OCI-LY7 (cell line): ENCODE data around the gene SCYL2. TPM values are rescaled to one million over a fixed set of nuclear protein-coding genes. Genes with fewer than 3 reads are reported as not detected.

Experiments used
- BruUV-seq: library from RNA; stranded (reverse); fragments of 400-500 nt; replicated peaks from 2 replicates; lab custom pipeline; 2021; lab: Mats Ljungman, UMichigan
- CTCF ChIA-PET: fragments of 300-600 bp; sonication (Branson Sonifier 250); formaldehyde crosslinking; loops from one replicate; lab custom pipeline; 2022; ENCODE audit warnings: antibody characterized with exemption; ENCODE audit not compliant: unreplicated experiment; lab: Charles Lee
- POLR2A ChIA-PET: fragments of 300-600 bp; sonication (Branson Sonifier 250); formaldehyde crosslinking; loops from one replicate; lab custom pipeline; 2022; ENCODE audit warnings: antibody characterized with exemption; lab: Charles Lee
- DNase-seq: peaks from one replicate; pipeline ENCODE4 v3.0.0-alpha.2; 2015; ENCODE audit warnings: low spot score
- H2AFZ ChIP-seq: fragments of 200-600 bp; sonication (generic), shearing (Covaris generic); 2 replicates; pipeline ENCODE4 v1.6.1; 2014; ENCODE audit warnings: mild to moderate bottlenecking, antibody characterized with exemption, low read length, moderate library complexity
- H3K27ac ChIP-seq: fragments of 200-600 bp; sonication (generic); 2 replicates; pipeline ENCODE4 v1.5.1; 2014; ENCODE audit warnings: mixed run types, low read depth, mild to moderate bottlenecking, moderate library complexity, low read length, inconsistent platforms; ENCODE audit not compliant: poor library complexity, severe bottlenecking
- H3K36me3 ChIP-seq: fragments of 200-600 bp; sonication (generic); 2 replicates; pipeline ENCODE4 v1.6.1; 2014; ENCODE audit warnings: mild to moderate bottlenecking, antibody characterized with exemption, low read length, moderate library complexity, mixed read lengths; ENCODE audit not compliant: insufficient read depth
- H3K4me1 ChIP-seq: fragments of 200-600 bp; sonication (generic); 2 replicates; pipeline ENCODE4 v1.5.1; 2014; ENCODE audit warnings: mild to moderate bottlenecking, low read length; ENCODE audit not compliant: insufficient read depth, poor library complexity, severe bottlenecking
- H3K4me2 ChIP-seq: fragments of 200-600 bp; sonication (generic); 2 replicates; pipeline ENCODE4 v1.6.1; 2014; ENCODE audit warnings: mild to moderate bottlenecking, low read length
- H3K4me3 ChIP-seq: fragments of 200-600 bp; sonication (generic); 2 replicates; pipeline ENCODE4 v1.5.1; 2014; ENCODE audit warnings: mild to moderate bottlenecking, low read depth, low read length; ENCODE audit not compliant: poor library complexity, severe bottlenecking
- H3K79me2 ChIP-seq: fragments of 200-600 bp; sonication (generic); 2 replicates; pipeline ENCODE4 v1.6.1; 2016; ENCODE audit warnings: low read depth, mild to moderate bottlenecking, low read length, moderate library complexity, mixed read lengths; ENCODE audit not compliant: insufficient read depth
- H3K9me2 ChIP-seq: fragments of 200-600 bp; sonication (generic); 2 replicates; pipeline ENCODE4 v1.6.1; 2016; ENCODE audit warnings: mild to moderate bottlenecking, low read length, mixed read lengths; ENCODE audit not compliant: insufficient read depth
- H3K9me3 ChIP-seq: fragments of 200-600 bp; sonication (generic); 2 replicates; pipeline ENCODE4 v1.6.1; 2014; ENCODE audit warnings: mild to moderate bottlenecking, mixed run types, low read length, mixed read lengths
- H4K20me1 ChIP-seq: fragments of 200-600 bp; sonication (generic); 2 replicates; pipeline ENCODE4 v1.6.1; 2014; ENCODE audit warnings: mild to moderate bottlenecking, antibody characterized with exemption, low read length, moderate library complexity, mixed read lengths; ENCODE audit not compliant: insufficient read depth
- EZH2phosphoT487 ChIP-seq: fragments of 200-600 bp; sonication (generic); IDR thresholded peaks from 2 replicates; pipeline ENCODE4 v1.6.1; 2018; ENCODE audit warnings: low read depth, borderline replicate concordance, mild to moderate bottlenecking, mixed run types, antibody characterized with exemption, low read length, moderate library complexity, mixed read lengths
- intact Hi-C: fragments of 100-400 bp; cut with micrococcal nuclease; formaldehyde crosslinking; loops from one replicate; pipeline ENCODE4 v1.10.0; 2022; ENCODE audit not compliant: unreplicated experiment
- total RNA-seq, 2 experiments: library from RNA; depleted of rRNA in 1 of 2; stranded (reverse); fragments of >200 nt in 1 of 2; shearing (Covaris generic) in 1 of 2; gene quantifications; 2 replicates each; pipeline ENCODE4 v1.2.3, GENCODE V29; 2014 to 2022
- TF ChIP-seq, protein P1 (sequence below): fragments of 200-600 bp; sonication (generic); conservative IDR thresholded peaks from 2 replicates; pipeline ENCODE4 v1.5.1; 2014; ENCODE audit warnings: mild to moderate bottlenecking, antibody characterized with exemption, low read length, moderate library complexity, mixed read lengths

SCYL2 gene
- total RNA-seq, 2 experiments from 2014 or later, result 13.9 to 30.7 TPM

DNA sequence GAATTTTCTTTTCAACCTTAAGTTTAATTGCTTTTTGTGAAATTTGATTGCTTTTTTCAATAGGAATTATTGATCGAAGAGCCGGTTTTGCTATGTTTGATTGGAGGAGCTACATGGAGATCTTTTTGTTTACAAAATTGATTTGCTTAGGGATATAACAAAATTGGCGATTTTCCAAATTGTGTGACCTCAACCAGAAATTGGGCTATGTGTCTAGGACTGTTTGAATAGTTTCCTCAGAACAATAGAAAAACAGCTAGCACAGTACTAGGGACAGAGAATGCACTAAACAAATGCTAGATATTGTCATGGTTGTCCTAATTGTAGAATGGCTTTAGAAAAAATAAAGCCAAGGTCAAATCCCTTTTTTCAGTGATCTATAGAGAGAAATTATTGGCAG lies 92.3 kb downstream of the SCYL2 start:
- no peaks in the 10 kb centered on the region for H3K9me3 ChIP-seq
- TF ChIP-seq, protein P1, sequence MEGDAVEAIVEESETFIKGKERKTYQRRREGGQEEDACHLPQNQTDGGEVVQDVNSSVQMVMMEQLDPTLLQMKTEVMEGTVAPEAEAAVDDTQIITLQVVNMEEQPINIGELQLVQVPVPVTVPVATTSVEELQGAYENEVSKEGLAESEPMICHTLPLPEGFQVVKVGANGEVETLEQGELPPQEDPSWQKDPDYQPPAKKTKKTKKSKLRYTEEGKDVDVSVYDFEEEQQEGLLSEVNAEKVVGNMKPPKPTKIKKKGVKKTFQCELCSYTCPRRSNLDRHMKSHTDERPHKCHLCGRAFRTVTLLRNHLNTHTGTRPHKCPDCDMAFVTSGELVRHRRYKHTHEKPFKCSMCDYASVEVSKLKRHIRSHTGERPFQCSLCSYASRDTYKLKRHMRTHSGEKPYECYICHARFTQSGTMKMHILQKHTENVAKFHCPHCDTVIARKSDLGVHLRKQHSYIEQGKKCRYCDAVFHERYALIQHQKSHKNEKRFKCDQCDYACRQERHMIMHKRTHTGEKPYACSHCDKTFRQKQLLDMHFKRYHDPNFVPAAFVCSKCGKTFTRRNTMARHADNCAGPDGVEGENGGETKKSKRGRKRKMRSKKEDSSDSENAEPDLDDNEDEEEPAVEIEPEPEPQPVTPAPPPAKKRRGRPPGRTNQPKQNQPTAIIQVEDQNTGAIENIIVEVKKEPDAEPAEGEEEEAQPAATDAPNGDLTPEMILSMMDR, result no peak
- TF ChIP-seq EZH2phosphoT487, result no peak
- POLR2A ChIA-PET, result interaction anchor here (0.6 to 0.7 kb wide), 3 partner anchors 36 to 376 kb away, joined by 3 to 5 read pairs (median 4); no protein-coding TSS in a partner anchor
- BruUV-seq, result no TSS peak
- no peak overlapping the region for H3K4me3 ChIP-seq
- no peak overlapping the region for H3K4me2 ChIP-seq
- H3K79me2 ChIP-seq, result no peaks in the 10 kb centered on the region
- CTCF ChIA-PET, result no interaction called here
- no peak overlapping the region for H3K27ac ChIP-seq
- no peaks in the 10 kb centered on the region for H3K9me2 ChIP-seq
- no peak for DNase-seq
- intact Hi-C loops, result loop anchor here (5.0 kb wide), 1 partner anchor 313 kb away; no protein-coding TSS in a partner anchor
- no peak overlapping the region for H2AFZ ChIP-seq
- H3K4me1 ChIP-seq, result no peaks in the 10 kb centered on the region
- H3K36me3 ChIP-seq, result no peaks in the 10 kb centered on the region
- no peaks in the 10 kb centered on the region for H4K20me1 ChIP-seq

DNA sequence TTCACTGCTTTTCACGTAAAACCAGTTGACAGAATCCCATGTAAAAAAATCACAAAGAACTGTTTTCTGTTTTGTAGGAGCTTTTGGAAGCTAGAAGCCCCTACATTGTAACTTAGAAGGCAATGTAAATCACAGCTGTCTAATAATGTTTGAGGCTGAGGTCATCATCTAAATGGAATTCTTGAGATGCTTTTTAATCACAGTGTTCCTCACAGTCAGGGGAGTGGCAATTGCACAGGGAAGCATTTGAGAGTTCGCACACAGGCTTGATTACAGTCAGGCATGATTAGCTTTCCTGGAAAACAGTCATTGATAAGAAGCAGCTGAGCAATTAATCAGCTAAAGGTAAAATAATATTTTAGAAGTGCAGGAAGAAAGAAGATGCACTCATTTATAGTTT lies 92.8 kb downstream of the SCYL2 start:
- no peaks in the 10 kb centered on the region for H3K79me2 ChIP-seq
- no peak overlapping the region for H3K4me3 ChIP-seq
- H3K4me2 ChIP-seq, result no peak overlapping the region
- H3K36me3 ChIP-seq, result no peaks in the 10 kb centered on the region
- H4K20me1 ChIP-seq, result no peaks in the 10 kb centered on the region
- DNase-seq, result no peak
- no peaks in the 10 kb centered on the region for H3K9me3 ChIP-seq
- H2AFZ ChIP-seq, result no peak overlapping the region
- no peaks in the 10 kb centered on the region for H3K4me1 ChIP-seq
- intact Hi-C loops, result loop anchor here (5.0 kb wide), 1 partner anchor 312 kb away; no protein-coding TSS in a partner anchor
- TF ChIP-seq EZH2phosphoT487, result no peak
- TF ChIP-seq, protein P1, result no peak
- CTCF ChIA-PET, result no interaction called here
- no peak overlapping the region for H3K27ac ChIP-seq
- POLR2A ChIA-PET, result interaction anchor here (0.5 to 0.7 kb wide), 2 partner anchors 92 to 481 kb away, joined by 3 read pairs; no protein-coding TSS in a partner anchor
- no TSS peak for BruUV-seq
- no peaks in the 10 kb centered on the region for H3K9me2 ChIP-seq

DNA sequence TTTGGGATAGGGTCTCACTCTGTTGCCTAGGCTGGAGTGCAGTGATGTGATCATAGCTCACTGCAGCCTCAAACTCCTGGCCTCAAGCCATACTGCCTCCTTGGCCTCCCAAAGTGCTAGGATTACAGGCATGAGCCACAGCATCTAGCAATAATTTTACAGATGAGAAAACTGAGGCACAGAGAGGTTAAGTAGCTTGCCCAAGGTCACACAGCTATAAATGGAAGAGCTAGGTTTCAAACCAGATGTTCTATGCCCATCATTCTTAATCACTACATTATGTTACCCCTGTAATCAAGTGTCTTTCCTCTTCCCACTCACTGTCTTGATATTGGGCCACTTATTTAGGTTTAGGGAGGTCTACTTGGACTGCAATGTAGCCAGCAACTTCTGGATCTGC lies 93.5 kb downstream of the SCYL2 start:
- Histone ChIP-seq H3K36me3 (no peaks in the 10 kb centered on the region), H3K4me3 (no peak overlapping the region), H2AFZ (no peak overlapping the region), H3K9me2 (no peaks in the 10 kb centered on the region), H3K4me1 (no peaks in the 10 kb centered on the region), H3K79me2 (no peaks in the 10 kb centered on the region), H3K4me2 (no peak overlapping the region), H4K20me1 (no peaks in the 10 kb centered on the region), H3K27ac (no peak overlapping the region), H3K9me3 (no peaks in the 10 kb centered on the region)
- ChIA-PET POLR2A (interaction anchor here (0.5 to 1.2 kb wide), 2 partner anchors 23 to 482 kb away, joined by 3 read pairs; no protein-coding TSS in a partner anchor), CTCF (no interaction called here)
- TF ChIP-seq EZH2phosphoT487, result no peak
- TF ChIP-seq, protein P1, result no peak
- no peak for DNase-seq
- no TSS peak for BruUV-seq
- intact Hi-C loops, result no loop called here
